GM12872 (cell line): ENCODE measurements around the gene NPW.

Experiments
- CTCF ChIP-seq: IDR thresholded peaks from 3 replicates; pipeline ENCODE4 v1.5.1; 2011; ENCODE audit warnings: low read depth, mild to moderate bottlenecking, low read length, moderate library complexity; ENCODE audit not compliant: insufficient read depth

NPW gene

GRCh38 chr16:2061023-2061422 lies 41.4 kb downstream of the NPW start:
- no peak for TF ChIP-seq CTCF

GRCh38 chr16:2061526-2061925 lies 41.9 kb downstream of the NPW start:
- no peak for TF ChIP-seq CTCF

GRCh38 chr16:2062801-2063200 lies 43.2 kb downstream of the NPW start:
- TF ChIP-seq CTCF: no peak

DNA sequence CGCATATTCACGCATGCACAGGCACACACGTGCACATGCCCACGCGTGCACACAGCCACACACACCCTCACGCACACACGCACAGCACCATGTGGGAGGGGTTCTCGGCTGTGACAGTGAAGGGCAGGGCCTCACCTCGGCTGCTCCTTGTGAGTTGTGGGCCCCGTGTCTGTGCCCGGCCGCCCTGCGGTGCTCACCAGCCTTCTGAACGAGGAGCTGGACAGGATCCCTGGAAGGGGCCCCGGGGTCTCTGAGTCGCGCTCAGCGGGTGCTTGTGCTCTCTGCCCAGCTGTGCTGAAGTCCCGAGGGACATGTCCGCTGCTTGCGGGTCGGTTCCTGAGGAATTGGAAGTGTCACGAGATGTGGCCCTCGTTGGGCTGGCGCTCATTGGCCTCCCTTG lies 44.3 kb downstream of the NPW start:
- no peak for TF ChIP-seq CTCF

DNA sequence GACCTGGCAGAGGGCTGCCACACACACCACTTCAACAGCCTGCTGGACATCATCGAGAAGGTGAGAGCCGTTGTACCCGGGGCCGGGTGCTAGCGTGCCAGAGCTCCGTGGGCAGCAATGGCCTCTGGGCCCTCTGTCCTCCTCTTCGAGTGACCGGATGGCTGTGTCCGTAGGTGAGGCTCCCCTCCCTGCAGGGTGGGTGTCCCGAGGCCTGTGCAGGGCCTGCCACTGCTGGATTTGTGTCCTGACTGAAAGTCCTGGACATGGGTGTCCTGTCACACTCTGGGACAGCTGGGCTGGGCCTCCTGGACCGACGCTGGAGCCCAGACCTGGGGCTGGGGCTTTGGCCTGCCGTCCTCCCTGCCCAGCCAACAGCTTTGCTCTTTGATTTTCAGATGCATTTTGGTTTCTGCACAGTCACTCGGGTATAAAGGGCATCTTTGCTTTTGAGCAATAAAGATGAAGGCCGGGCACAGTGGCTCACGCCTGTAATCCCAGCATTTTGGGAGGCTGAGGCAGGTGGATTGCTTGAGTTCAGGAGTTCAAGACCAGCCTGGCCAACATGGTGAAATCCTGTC lies 44.9 kb downstream of the NPW start:
- no peak for TF ChIP-seq CTCF

GRCh38 chr16:2066139-2066538 lies 46.6 kb downstream of the NPW start:
- TF ChIP-seq CTCF: no peak
